Activated CD4-positive, alpha-beta T cell treated with anti-CD3 and anti-CD28 coated beads, Interleukin-2, Interleukin-4, amounts not matched to agents 100 ng/mL and 50 ng/mL, durations not matched to agents 16 hours and 8 hours (primary cell): ENCODE results near the gene CCDC171.
A peak's percentile ranks its signal among the peaks of the same experiment; 100 is the strongest.
"Not testable (repeated sequence)": the region's sequence is repeated elsewhere in the genome, so short reads cannot be mapped to it uniquely, and the experiment has no call there.

ENCODE experiments used
- DNase-seq: peaks from one replicate; pipeline ENCODE4 v3.0.0-alpha.2; 2020; ENCODE audit warnings: low spot score

Gene CCDC171

GRCh38 chr9:15697446-15697851 is 144.6 kb downstream of the CCDC171 start:
- DNase-seq, result peak; percentile 1

DNA sequence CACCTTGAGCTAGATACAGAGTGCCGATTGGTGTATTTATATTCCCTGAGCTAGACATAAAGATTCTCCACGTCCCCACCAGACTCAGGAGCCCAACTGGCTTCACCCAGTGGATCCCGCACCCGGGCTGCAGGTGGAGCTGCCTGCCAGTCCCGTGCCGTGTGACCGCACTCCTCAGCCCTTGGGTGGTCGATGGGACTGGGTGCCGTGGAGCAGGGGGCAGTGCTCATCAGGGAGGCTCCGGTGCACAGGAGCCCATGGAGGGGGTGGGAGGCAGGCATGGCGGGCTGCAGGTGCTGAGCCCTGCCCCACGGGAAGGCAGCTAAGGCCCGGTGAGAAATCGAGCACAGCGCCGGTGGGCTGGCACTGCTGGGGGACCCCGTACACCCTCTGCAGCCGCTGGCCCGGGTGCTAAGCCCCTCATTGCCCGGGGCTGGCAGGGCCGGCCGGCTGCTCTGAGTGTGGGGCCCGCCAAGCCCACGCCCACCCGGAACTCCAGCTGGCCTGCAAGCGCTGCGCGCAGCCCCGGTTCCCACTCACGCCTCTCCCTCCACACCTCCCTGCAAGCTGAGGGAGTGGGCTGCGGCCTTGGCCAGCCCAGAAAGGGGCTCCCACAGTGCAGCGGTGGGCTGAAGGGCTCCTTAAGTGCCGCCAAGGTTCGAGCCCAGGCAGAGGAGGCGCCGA is 147.2 kb downstream of the CCDC171 start:
- not testable (repeated sequence) for DNase-seq

DNA sequence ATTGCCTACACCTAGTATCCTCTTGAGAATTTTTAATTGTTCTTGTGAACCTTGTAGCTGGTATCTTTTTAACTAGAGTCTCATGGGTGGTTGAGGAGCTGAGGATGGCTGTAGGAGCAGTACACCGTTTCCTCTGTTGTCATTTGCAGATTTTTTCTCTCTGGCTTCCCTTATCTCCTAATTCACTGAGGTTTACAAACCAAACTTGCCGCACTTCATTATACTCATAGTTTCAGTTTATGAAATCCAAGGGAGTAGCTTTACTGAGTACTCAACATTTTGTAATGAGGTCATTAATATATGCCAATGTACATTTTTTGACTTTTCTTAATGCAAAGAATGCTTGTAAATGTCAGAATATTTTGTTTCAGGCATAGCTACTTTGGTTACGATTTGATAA is 154.2 kb downstream of the CCDC171 start:
- DNase-seq, result no peak

DNA sequence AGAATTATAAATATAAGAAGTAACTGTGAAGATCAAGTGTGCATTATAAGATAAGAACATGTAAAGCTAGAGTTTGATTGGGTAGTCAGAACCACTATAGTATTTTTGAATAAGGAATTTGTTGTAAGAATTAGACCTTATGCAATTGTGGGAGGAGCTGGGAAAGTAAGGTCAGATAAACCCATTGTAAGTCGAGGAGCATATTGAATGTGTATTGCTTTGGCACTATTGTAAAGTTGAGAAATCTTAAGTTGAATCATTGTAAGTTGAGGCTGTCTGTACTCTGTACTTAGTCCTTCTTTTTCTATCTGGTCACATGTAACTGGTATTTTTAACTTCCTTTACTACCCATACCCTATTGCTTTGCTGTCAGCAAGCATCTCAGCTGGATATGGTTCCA is 158.7 kb downstream of the CCDC171 start:
- no peak for DNase-seq

- DNase-seq, result no peak
Observed at GRCh38 chr9:15711931-15712330, 159.1 kb downstream of the CCDC171 start.

- no peak for DNase-seq
Observed at GRCh38 chr9:15714746-15715145, 161.9 kb downstream of the CCDC171 start.

GRCh38 chr9:15717290-15717967 is 164.6 kb downstream of the CCDC171 start:
- DNase-seq, result no peak

DNA sequence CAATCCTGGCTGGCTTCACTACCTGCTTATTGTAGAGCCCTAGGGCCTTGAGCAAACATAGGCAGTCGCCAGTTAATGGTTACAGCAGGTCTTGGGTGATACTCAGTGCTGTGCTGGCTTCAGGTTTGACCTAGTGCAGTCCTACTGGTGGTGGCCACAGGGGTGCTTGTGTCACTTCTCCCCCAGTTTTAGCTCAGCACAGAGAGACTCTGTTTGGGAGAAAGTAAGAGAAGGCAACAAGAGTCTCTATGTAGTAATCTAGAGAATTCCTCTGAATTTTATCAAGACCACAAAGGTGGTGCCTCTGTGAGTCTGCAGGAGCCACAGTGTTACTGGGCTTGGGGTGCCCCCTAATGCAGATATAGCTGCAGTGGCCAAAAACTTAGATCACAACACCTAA is 165.6 kb downstream of the CCDC171 start:
- no peak for DNase-seq

DNA sequence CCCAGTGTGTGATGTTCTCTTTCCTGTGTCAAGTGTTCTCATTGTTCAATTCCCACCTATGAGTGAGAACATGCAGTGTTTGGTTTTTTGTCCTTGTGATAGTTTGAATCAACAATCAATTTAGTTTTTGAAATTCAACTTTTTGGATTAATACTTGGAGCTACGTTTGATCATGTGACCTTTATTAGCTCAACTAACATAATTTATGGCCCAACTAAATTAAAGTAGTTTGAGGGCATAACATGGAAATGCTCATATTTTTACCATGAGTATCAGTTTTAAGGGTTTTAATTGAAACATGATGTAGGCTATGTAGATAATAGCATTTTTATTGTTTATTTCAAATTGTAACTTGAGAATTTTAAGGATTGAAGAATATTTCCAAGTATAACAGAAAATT is 168.0 kb downstream of the CCDC171 start:
- DNase-seq, result no peak

- DNase-seq, result no peak
Observed at GRCh38 chr9:15722888-15723287, 170.0 kb downstream of the CCDC171 start.

DNA sequence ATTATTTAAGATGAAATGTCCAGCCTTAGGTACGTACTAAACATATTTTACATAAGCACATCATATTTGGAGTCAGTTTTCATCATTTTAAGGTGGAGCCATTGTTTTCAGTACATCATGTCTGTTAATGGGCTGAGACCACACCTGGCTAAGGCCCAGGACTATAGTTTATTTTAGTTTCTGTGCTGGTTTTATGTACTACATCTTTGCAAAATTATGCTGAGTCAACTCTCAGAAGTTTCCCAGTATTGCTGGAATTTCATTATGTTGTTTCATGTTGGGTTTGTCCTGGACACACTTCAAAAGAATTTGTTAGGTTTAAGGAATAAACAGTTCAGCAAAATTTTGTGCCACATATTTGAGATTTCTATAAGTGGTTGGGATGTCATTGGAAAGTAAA is 171.2 kb downstream of the CCDC171 start:
- no peak for DNase-seq

DNA sequence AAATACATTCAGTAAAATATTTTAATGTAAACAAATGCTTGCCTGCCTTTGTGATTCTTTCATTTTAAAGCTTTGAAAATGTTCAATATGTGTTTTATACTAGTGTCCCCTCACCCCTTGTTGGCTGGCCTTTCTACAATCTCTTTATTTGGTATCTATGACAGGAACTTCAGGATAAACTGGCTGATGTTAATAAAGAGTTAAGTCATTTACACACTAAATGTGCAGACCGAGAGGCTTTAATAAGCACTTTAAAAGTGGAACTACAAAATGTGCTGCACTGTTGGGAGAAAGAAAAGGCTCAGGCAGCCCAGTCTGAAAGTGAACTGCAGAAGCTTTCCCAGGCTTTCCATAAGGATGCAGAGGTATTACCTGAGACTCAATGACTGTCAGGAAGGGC is 171.8 kb downstream of the CCDC171 start:
- DNase-seq, result no peak

DNA sequence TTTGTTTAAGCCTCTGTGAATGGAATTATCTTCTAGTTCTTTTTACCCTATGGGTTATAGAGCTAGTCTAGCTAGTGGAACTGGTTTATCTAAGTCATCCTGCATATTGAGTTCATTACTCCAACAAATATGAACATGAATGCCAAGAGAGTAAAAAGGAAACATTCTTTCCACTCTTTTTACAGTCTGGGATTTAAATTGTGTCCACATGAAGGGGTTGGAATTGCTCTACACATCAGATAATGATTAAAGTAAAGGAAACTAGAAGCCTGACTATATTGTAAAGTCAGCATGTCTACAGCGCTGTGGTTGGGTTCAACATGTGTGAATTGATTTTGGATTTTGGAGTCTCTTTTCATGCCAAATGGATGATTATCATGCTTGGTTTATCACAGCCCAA is 173.1 kb downstream of the CCDC171 start:
- DNase-seq, result no peak

DNA sequence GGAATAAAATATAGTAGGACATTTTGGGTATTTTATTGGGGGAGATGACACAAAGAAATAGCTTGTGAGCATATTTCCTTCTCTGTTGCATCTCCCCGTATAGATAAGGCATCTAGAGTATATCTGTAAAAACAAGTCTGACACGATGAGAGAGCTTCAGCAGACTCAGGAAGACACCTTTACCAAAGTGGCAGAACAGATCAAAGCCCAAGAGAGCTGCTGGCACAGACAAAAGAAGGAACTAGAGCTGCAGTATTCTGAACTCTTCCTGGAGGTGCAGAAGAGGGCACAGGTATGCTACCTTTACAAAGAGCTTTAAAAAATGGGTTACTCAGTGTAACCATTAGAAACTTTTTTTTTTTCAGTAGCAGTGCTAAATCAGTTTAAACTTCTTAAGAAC is 176.7 kb downstream of the CCDC171 start:
- no peak for DNase-seq

DNA sequence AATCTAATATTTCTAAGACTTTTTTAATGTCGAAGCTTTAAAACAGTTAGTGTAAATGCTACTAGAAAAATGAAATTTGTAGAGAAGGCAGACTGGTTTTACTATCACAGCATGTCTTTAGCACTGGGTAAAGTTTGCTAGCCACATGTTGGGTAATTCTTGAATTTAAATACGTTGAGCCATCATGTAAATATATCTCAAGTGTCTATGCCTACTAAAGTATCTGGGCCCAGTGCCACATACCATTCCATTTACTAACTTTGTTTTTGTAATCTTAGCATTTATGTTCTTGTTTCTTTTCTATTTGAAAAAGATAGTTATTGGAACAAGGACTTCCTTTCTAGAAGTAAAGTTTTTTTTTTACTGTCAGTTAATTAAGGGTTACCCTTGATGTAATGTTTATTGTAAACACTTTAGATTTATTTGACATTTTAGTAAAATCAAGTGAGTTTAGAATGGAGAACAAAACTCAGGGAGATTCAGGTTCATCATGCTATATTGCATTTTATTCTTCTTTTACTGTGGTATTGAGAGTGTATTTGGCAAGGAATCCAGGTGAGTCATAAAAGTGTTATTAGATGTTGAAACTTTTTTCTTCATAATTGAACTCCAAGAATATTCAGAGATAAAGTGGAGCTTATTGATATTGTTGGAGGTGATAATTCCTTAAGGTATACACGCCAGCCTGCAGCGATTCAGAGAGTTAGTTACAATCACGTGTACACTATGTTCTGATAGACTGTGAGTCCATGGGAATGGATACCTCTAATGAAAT is 182.4 kb downstream of the CCDC171 start:
- no peak for DNase-seq

GRCh38 chr9:15736569-15736968 is 183.7 kb downstream of the CCDC171 start:
- no peak for DNase-seq

DNA sequence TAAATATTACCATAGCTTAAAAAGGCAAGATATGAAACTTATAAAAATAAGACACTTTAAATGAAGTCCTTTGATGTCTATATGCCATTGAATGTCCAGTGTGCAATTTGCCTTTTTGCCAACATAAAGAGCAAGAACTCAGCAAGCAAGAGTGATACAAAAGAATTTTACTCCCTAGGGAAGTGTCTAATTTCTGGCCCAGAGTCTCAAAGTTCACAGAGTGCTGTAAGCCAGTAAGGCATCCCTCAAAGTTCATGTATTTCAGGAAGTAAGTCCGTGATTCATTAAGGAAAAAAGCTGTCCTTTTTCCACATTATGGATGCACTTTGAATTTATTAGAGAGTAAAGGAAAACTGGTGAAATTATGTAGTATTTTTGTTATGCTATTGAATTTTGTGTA is 185.2 kb downstream of the CCDC171 start:
- no peak for DNase-seq

DNA sequence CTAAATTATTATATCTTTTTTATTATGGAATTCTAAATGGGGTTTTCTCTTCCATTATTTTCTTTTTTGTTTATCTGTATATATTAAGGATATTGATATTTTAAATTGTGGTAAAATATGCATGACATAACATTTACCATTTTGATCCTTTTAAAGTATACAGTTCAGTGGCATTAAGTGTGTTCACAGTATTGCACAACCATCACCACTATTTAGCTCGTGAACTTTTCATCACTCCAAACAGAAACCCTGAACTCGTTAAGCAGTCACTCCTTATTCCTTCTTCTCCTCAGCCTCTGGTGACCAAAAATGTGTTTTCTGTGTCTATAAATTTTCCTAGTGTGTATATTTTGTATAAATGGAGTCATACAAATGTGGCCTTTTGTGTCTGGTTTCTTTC is 188.2 kb downstream of the CCDC171 start:
- DNase-seq, result no peak

GRCh38 chr9:15743512-15743911 is 190.7 kb downstream of the CCDC171 start:
- DNase-seq, result no peak

DNA sequence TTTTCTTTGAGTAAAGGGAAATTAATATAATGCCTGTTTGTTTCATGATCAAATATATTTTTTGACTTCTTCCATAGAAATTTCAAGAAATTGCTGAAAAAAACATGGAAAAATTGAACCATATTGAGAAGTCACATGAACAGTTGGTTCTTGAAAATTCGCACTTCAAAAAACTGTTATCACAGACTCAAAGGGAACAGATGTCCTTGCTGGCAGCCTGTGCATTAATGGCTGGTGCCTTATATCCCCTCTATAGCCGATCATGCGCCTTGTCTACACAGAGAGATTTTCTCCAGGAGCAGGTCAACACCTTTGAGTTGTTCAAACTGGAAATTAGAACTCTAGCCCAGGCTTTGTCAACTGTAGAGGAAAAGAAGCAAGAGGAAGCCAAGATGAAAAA is 191.4 kb downstream of the CCDC171 start:
- DNase-seq, result no peak

DNA sequence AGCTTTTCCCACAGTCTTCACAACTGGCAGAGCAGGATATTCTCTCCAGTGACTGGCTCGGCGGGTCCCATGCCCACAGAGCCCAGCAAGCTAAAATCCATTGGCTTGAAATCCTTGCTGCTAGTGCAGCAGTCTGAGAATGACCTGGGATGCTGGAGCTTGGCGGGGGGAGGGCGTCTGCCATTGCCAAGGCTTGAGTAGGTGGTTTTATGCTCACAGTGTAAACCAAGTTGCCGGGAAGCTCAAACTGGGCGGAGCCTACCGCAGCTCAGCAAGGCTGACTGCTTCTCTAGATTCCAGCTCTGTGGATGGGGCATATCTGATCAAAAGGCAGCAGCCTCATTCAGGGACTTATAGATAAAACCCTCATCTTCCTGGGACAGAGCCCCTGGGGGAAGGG is 194.1 kb downstream of the CCDC171 start:
- no peak for DNase-seq

GRCh38 chr9:15755660-15756059 is 202.8 kb downstream of the CCDC171 start:
- no peak for DNase-seq

- no peak for DNase-seq
Observed at GRCh38 chr9:15761551-15761950, 208.7 kb downstream of the CCDC171 start.
